ENCODE data around the gene CCDC182. TPM values are rescaled to one million over a fixed set of nuclear protein-coding genes. Genes with fewer than 3 reads are reported as not detected.
A peak's percentile ranks its signal among the peaks of the same experiment; 100 is the strongest.

CCDC182 gene
- total RNA-seq, 1 donor from 2014 or later, result not detected

DNA sequence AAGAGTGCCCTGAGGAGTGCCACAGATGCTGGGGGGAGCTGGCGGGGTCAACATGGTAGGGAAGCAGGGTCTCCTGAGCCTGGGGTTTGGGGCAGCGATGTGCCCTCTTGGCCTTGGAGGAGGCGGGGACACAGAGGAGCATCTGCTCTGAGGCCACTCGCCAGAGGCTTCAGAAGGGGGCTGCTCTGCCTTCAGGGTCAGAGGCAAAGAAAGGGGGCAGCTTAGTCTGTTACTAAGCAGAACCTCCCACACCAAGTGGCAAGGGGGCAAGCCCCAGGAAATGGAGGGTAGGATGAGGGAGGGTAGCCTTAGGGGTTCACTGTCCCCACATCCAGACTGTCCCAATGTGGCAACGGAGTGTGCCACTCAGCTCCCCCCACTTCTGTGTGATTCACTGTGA is 18.3 kb downstream of the CCDC182 start:
- DNase-seq, result no peak

DNA sequence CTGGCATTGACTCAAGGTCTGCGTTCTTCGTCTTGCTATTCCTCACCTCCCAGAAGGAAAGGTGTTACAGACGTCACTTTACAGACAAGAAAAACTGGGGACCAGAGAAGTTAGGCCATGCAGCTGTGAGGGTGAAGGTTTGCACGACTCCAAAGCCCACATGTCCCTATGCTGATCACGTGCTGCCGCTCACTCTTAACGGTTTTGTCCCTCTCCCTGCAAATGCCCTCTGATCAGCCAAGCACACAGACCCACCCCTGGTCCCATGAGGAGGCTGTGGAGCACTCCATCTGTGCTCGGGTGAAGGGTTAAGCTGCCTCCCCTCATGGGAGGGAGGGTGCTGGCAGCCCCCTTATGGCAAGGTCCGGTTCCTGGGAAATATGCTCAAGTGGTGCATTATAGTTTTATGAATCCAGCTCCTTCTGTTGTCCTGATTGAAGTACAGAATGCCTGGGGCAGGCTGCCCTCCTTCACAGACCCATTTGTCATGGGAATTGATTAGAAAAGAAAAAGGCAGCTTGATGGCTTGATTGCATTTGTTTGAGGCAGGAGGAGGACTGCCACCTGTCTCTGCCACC is 18.8 kb downstream of the CCDC182 start:
- DNase-seq, result no peak

DNA sequence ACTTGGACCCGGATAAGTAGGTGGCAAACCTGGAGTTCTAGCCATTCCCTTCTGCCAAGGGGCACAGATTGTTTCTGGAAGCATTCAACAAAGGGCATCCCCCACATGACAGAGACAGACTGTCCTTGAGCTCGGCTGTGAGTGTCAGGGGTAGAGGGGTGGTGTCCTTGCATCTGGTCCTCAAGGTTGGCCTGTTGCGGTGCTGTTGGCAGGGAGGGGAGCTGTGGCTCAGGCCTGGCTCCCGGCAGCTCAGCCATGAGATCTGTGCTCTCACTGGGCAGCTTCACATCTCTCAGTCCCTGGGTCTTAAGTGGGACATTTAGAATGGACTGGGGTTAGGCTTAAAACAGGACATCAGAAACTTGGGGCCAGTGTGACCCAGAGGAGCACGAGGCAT is 20.4 kb downstream of the CCDC182 start:
- DNase-seq, result no peak

DNA sequence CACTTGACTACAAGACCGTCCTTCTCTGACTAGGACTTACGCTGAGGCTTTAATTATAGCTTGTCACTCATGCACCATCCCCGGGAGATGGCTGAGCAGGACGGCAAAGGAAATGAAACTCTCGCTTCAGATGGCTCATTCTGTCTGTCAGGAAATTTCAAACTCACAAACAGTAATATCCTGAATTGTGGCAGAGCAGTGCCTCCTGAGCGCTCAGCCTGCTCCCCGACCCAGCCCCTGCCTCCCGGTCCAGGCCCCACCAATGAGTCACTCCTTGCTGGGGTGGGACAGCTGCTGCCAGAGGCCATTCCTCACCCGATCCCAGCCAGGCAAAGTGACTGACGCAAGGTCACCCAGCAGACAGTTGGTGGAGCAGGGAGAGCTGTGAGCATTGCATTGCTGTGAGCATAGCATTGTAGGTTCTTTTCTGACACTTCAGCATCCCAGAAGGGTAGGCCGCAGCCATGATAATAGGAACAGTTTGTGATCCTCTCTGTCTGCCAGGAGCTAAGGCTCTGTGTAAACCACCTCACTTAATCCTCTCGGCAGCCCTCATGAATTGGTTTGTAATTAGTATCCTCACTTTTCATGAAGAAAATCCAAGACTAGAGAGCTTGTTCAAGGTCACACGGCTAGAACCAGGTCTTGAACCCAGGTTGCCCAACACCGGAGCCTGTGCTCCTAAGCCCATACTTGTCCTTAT is 20.9 kb downstream of the CCDC182 start:
- peak; percentile 10 for DNase-seq

DNA sequence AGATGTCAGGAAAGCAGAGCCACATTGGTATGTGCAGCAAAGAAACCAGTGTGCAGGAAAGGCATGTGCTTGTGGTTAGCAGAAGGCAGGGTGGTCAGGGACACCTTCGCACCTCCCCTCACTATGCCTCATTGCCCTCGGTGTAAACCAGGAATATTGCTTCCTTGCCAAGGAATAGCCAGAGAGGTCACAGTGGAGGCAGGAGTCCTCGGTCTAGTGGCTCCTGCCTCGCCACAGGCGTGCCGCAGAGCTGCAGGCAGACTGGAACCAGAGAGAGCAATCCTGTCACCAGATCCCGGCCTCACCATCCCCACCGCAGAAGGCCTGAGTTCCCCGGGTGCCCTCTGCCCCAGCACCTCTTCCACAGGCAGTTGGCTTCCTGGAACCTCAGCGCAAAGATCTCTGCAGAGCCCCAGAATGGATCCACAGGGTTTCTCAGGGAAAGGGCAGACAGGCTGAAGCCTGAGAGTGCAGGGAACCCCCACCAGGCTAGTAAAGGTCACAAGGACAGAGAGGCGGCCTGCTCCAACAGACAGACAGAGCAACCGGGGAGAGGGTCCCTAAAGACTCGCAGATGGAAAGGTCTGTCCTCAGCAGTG is 21.6 kb downstream of the CCDC182 start:
- no peak for DNase-seq

DNA sequence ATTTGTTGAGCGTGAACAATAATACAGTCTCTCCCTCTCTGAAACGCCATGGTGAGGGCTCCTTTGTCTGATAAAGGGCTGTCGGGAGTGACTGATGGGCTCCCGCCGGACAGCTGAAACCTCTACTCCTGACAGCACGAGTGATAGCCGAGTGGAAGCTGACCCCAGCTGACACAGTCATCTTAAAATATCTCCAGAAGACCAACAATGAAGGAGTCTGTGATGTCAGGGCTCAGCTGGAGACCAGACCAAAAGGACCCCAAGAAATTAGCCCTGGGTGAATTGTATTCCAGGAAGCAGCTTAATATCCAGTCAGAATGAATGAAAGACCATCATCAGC is 22.4 kb downstream of the CCDC182 start:
- no peak for DNase-seq

DNA sequence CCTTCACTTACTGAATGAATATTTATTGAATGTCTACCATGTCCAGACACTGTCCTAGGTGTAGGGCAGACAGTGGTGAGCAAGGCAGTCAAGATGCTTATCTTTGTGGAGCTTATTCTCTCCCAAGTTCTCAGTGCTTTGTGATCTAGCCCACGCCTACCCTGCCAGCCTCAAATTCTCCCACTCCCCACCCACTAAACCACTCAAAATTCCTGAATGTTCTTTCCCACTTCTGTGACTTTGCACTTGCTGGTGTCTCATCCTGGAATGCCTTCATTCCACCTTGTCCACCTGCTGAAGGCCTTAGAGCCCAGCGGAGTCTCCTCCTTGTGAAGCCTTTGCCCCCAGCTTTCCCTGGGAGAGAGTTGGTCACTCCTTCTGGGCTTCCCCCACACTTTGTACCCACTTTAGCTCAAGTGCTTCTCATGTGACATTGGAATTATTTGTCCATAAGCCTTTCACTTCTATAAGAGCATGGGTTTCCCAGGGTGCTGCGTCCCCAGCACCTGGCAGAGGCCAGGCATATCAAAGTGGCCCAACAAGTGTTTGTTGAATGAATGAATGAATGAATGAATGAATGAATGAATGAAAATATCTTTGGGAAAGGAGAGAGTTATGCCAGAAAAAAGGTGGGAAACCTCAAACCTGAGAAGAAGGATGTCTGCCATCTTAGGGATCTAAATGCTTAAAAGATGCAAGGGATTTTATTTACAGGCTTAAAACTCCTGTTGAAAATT is 23.0 kb downstream of the CCDC182 start:
- no peak for DNase-seq

DNA sequence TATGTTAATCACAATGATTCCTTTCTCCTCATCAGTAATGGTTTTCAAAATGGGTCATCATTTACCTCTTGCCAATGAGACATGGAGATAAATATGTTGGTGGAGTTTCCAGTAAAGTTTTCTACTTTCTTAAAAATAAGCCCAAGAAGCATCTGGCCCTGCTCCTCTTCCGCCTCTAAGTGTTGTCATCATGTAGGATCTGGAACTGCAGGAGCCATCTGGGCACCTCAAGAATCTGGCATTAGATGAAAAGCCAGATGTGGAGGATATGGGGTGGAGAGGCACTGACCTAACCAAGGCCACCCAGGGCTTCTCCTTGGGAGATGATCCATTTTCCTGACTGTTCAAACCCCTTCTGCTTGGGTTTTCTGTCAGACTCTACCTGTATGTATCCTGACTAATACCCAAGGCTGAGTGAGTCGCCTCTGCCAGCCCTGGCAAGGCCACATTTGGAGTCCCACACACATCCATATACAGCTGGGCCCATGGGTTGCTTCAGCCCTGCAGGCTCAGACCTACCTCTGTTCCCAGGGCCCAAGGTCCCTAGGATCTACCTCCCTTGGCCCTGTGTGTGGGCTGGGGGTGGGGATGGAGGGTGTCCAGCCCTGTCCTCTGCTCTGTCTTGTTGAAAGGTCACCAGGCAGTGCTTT is 24.6 kb downstream of the CCDC182 start:
- DNase-seq, result no peak

DNA sequence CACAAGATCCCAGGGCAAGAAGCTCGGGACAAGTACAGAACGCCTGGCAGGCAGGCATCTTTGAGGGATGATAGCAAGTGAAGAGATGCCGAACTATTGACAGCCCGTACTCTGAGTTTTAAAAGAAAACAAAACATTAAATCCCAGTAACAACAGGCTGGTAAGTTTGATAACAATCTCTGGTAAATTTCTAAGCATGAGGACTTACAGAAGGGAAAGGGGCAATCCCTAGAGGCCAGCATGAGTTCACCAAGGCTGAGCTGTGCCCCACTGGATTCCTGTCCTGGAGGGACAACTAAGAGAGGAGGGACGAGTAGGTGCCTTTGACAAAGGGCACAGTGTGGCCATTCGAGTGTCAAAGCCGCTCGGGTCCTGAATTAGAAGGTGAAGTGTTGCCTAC is 26.2 kb downstream of the CCDC182 start:
- DNase-seq, result no peak

DNA sequence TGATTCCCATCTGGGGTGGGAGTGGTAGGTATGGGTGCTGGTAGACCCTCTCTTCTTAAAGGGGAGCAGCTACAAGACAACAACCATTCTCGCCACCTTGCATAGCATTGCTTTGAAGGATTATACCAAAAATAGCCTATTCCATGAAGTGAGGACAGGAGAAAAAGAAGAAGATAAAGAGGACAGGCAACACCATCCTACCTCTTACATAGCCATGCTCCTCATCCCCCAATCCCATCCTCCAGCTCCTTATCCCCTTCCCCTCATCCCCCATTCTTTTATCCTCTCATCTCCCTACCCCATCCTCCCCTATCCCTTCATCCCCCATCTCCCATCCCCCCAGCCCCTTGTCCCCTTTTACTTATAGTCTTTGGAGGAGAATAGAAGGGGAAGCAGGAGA is 29.1 kb downstream of the CCDC182 start:
- DNase-seq, result no peak

DNA sequence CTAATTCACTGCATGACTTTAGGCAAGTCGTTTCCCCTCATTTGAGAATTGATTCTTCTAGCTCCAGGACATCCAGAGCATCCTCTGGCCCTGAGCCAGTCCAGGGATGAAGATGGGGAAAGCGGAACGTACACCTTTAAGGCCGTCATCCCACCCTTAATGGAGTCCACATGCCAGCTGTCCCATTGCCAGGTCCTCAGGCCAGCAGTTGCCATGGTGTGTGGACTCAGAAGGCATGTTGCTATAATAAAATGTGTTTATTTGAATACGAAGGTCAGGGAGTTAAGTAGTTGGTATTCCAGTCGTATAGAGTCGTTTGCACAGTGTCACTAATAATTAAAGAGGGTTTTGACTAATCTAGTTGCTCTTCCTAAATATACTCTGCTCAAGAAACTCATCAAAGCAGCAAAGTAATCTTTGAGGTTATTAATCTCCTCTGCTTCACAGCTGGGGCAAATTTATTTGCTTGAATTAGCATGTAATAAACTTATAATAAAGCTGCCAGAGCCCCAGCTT is 30.4 kb downstream of the CCDC182 start:
- DNase-seq, result no peak

DNA sequence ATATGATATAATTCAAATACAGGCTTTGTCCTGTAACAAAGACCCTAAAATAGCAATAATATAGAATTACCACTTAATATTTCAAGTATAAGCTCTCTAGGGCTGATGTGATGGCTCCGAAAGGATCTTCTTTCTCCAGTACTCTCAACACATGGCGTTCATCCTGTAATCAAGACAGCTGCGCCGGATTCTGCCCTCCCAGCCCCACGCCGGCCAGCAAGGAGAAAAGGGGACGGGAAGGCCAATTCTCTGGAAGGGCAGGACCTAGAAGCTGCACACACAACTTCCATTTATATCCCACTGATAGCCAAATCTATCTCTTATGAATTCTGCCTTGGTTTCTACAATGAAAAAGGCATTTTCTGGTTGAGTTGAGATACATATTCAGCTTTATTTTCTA is 32.0 kb downstream of the CCDC182 start:
- no peak for DNase-seq

DNA sequence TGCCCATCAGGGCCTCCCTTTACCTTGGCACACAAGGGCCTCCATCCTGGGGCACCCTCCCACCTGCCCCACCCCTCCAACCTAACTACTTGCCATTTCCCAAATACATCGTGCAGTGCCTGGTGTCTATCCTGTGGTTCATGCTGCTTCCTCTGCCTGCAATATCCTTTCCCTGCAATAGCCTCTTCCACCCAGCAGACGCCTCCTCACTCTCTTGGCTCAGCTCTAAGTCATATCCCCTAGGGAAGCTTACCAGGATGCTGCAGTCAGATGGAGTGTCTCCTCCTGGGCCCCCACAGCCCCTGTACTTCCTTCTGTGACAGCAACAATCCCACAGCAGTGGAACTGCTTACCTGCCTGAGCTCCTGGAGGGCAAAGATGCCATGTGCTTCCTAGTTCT is 36.7 kb downstream of the CCDC182 start:
- no peak for DNase-seq

DNA sequence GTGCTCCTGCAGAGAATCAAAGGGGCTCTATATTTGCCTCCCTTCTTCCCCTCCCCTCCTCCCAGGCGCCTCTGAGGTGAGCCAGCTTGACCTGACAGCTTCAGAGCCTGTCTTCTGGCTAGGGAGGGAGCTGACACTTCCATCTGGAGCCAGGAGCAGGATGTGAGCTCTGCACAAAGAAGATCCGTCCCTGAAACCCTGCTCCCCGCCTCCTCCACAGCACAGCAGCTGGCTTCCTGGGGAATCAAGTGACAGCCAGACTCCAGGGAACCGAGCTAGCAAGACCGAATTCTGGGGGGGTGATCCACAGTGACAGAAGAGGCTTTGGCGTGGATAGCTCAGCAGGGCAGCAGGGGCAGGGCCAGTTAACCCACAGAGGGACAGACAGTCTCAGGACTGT is 37.2 kb downstream of the CCDC182 start:
- no peak for DNase-seq

DNA sequence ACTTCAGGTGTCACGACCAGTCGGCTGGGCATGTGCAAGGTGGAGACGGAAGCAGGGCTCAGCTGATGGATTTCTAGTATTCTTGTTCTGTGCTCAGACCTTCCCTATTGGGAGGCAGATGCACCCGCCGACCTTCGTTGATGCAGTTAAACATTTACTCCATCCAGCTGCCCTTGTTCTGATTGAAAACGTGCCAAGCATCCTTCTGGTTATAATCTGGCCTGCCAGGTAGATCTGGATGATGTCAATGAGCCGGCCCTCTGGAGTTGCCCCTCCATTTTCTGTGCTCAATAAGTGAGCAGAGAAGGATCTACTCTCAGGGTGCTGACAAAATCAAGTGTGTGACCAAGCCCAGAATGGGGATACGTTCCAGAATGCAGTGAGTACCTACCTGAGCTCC is 38.3 kb downstream of the CCDC182 start:
- no peak for DNase-seq

DNA sequence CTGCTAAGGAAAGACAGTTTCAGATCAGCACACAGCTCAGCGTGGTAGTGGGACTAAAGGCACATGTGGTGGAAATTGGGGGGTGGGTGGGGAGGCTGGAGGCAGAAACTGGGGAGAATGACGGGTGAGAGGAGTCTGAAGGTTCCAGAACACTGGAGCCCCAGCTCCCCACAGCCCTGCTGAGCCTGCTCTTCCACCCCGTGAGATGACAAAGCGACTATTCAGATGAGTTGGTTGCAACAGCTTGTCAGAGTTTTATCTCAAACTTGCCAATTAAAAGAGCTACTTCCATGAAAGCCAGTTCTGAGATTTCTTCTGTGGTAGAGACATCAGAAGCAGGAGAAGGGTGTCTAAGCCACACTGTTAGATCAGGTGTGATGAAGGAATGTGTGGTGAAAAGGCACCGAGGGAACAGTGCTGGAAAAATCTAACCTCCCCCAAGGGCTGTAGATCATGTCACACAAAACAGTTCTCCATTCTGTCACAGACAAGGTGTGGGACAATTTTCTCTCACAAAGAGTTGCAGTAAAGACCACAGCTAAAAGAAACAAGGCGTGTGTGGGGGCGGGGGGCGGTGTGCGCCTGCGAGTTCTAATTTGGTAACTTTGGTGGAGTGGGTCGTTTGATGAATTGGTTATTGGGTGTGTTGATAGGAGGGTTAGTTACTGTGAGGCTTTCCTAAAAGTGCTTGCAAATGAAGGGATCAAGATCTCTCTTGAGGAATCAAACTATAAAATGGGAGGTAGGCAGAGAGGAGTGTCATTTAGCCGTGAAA is 39.0 kb downstream of the CCDC182 start:
- no peak for DNase-seq

DNA sequence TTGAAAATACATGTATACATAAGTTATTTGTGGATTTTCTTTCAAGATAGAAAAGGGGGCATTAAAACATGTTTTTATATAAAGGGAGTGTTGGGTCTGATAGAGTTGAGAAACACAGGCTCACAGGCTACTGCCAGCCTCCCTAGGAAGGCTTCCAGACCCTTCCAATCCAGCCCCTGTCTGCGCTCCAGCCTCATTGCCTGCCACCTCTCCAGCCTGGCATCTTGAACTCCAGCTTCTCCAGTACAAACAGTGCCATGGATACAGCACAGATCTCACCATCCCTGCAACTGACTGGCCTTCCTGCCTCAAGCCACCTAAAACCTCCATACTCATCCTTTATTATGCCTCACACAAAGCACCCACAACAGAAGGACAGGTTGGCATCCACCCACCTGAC is 40.7 kb downstream of the CCDC182 start:
- DNase-seq, result no peak

DNA sequence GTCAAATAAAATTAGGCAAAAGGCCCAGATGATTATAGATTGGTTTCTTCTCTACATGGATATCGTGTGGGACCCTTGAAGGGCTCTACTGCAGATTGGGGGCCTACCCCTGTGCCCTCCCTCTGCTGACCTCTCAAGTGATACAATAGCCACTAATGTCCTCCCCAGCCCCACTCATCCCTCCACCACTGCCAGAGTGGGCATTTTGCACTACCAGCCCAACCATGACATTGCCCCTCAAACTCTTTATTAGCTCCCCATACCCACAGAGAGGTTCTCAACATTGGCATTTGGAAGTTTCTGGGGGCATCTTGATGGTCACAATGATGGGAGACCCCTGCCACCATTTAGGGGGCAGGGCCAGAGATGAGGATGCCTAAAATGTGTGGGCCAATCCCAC is 41.8 kb downstream of the CCDC182 start:
- DNase-seq, result no peak

DNA sequence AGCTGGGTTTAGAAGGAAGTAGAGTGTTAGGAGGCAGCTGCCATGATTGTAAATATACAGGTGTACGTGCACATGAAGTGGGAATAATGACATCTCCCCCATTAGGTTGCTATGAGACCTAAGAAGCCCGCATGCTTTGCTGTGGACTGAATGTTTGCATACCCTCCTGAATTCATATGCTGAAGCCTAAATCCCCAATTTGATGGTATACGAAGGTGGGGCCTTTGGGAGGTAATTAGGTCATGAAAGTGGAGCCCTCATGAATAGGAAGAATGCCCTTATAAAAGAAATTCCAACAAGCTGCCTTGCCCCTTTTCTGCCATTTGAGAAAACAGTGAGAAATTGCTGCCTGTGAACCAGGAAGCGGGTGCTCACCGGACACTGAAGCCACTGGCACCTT is 44.0 kb downstream of the CCDC182 start:
- no peak for DNase-seq

DNA sequence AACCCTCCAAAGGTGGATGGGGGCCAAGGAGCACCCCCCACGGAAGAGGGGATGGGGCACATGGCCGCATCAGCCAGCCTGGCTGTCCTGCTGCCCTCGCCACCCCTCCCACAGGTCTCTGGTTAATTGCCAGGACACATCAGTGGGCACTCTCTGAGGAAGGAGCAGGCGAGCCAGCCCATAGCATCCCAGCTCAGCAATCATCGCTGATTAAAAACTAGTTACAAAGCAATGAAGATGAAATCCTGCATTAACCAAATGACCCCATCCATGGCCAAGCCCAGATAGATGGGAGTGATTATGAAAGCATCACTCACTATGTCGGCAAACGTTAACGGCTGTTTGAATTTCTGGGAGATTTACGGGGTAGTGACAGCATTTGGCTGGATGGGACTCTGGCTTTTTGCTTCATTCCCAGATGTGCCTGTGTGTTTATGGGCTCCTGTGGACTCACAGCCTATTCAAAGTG is 45.3 kb downstream of the CCDC182 start:
- DNase-seq, result peak; percentile 47

DNA sequence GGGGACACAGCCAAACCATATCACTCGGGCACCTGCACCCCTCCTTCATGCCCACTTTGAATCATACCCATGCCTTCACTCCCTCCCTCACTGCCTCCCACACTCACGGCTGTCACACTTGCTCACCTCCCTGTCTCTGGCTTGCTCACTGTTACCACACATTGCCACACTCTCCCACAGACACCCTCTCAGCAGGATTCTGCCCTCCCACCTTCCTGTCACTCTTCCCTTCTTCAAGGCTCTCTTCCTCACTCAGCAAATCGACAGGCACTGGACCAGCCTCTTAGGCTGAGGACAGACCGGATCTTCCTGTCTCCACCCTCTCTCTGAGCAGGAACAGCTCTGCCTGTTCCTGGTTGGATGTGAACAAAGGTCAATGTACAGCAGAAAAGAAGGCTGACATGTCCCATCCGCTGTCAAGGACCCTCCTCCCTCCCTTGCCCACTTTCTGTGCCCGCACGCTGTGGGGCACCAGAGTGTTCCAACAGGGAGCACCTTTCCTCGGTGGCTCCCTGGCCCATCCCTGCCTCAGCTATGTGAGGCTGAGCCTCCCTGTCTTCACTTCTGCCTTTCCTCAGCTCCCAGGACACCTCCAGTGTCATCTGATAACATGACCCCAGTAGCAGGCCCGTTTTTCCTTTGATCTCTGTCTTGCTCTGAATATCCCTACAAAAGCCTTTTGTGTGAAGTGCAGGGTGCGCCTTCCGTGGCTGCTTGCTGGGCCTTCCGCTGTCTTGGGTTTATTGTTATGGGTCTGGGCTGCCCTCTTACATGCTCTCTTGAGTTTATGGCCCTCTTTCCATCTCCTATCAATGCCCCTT is 47.0 kb downstream of the CCDC182 start:
- no peak for DNase-seq
